ENCODE measurements around the gene RPRM.
"Not testable (repeated sequence)": the region's sequence is repeated elsewhere in the genome, so short reads cannot be mapped to it uniquely, and the experiment has no call there.

The RPRM gene

GRCh38 chr2:153455861-153456260, 22.7 kb downstream of the RPRM start:
- ATAC-seq: no peak

- ATAC-seq: no peak
These were observed 23.2 kb downstream of the RPRM start for GRCh38 chr2:153455403-153455802.

- no peak for ATAC-seq
These were observed 27.0 kb downstream of the RPRM start for GRCh38 chr2:153451611-153452010.

GRCh38 chr2:153443106-153443505, 35.5 kb downstream of the RPRM start:
- no peak for ATAC-seq

- not testable (repeated sequence) for ATAC-seq
These were observed 35.9 kb downstream of the RPRM start for GRCh38 chr2:153442616-153443015.

- not testable (repeated sequence) for ATAC-seq
These were observed 38.5 kb downstream of the RPRM start for GRCh38 chr2:153440090-153440489.

GRCh38 chr2:153433403-153433802, 45.2 kb downstream of the RPRM start:
- ATAC-seq: no peak

- ATAC-seq: no peak
These were observed 46.2 kb downstream of the RPRM start for GRCh38 chr2:153432381-153432780.

GRCh38 chr2:153431114-153431513, 47.4 kb downstream of the RPRM start:
- no peak for ATAC-seq
